Measurements from ENCODE around the gene TENM4. TPM values are rescaled to one million over a fixed set of nuclear protein-coding genes. Genes with fewer than 3 reads are reported as not detected.

Gene TENM4
- total and polyA plus RNA-seq, 2 of the 13 experiments (the other 11 are each of a cell fraction or from before 2014, with no cell fraction given): not detected

DNA sequence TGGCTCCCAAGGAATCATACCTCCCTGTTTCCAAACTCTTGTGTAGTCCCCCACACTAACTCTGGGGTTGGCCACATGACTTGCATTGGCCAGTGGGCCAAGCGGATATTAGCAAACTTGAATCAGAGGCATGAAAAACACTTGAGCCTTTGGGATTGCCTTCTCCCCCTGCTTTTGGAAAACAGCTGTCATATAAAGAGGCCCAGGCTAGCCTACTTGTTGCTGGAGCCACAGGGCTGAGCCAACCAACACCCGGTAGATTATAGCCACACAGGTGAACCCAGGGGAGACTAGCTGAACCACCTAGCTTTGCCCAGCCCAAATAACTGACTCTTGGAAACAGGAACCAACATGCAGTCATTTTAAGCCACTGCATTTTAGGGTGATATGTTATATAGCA lies 354.8 kb downstream of the TENM4 start:
- Histone ChIP-seq H3K36me3 (replicated peaks in 1 of 2; ENCODE audit: control insufficient read depth in 1 of 2, insufficient read depth in 2 of 2, low read length in 2 of 2) (no peaks in the 10 kb centered on the region), H3K4me2 (ENCODE audit: low read depth, low read length) (no peak overlapping the region), H3K79me2 (ENCODE audit: insufficient read depth, low read length) (no peaks in the 10 kb centered on the region), H3K9me3 (ENCODE audit: low read length) (no peaks in the 10 kb centered on the region), H3K4me1 (ENCODE audit: insufficient read depth, low read length) (peaks cover 27% of the 10 kb centered on the region), H3K27me3 (ENCODE audit: control insufficient read depth in 1 of 2, insufficient read depth in 2 of 2, low read length in 2 of 2) (no peaks in the 10 kb centered on the region; a peak in 1 of 5 replicates), H4K20me1 (ENCODE audit: insufficient read depth, low read length) (no peaks in the 10 kb centered on the region), H3K4me3 (replicated peaks in 1 of 3; ENCODE audit: insufficient read depth in 1 of 3, low read depth in 2 of 3, low read length in 3 of 3) (no peak overlapping the region), H3K27ac (ENCODE audit: extremely low read length, insufficient read depth, low read length) (no peak overlapping the region), H3K9ac (ENCODE audit: insufficient read depth, low read depth, low read length) (no peak overlapping the region), H2AFZ (ENCODE audit: low read length) (no peak overlapping the region)
- no peak for DNase-seq (ENCODE audit: low spot score)
- BruUV-seq (replicated peaks): no TSS peak
- ChIA-PET POLR2A (no interaction called here), CTCF (ENCODE audit: low intra/inter-chr PET ratio, low total read pairs) (no interaction called here)
- TF ChIP-seq ZMAT3 (CRISPR knock-in tag; conservative IDR thresholded peaks at IDR 0.05): no peak
- TF ChIP-seq, protein P1, sequence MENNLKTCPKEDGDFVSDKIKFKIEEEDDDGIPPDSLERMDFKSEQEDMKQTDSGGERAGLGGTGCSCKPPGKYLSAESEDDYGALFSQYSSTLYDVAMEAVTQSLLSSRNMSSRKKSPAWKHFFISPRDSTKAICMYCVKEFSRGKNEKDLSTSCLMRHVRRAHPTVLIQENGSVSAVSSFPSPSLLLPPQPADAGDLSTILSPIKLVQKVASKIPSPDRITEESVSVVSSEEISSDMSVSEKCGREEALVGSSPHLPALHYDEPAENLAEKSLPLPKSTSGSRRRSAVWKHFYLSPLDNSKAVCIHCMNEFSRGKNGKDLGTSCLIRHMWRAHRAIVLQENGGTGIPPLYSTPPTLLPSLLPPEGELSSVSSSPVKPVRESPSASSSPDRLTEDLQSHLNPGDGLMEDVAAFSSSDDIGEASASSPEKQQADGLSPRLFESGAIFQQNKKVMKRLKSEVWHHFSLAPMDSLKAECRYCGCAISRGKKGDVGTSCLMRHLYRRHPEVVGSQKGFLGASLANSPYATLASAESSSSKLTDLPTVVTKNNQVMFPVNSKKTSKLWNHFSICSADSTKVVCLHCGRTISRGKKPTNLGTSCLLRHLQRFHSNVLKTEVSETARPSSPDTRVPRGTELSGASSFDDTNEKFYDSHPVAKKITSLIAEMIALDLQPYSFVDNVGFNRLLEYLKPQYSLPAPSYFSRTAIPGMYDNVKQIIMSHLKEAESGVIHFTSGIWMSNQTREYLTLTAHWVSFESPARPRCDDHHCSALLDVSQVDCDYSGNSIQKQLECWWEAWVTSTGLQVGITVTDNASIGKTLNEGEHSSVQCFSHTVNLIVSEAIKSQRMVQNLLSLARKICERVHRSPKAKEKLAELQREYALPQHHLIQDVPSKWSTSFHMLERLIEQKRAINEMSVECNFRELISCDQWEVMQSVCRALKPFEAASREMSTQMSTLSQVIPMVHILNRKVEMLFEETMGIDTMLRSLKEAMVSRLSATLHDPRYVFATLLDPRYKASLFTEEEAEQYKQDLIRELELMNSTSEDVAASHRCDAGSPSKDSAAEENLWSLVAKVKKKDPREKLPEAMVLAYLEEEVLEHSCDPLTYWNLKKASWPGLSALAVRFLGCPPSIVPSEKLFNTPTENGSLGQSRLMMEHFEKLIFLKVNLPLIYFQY (CRISPR knock-in tag; IDR thresholded peaks at IDR 0.05; ENCODE audit: borderline replicate concordance): no peak
- no peak for TF ChIP-seq ZC3H13 (CRISPR knock-in tag; IDR thresholded peaks at IDR 0.05)
- no peak for TF ChIP-seq PRDM10 (CRISPR knock-in tag; IDR thresholded peaks at IDR 0.05; ENCODE audit: low read depth)
- TF ChIP-seq ZUFSP (CRISPR knock-in tag; IDR thresholded peaks at IDR 0.05; ENCODE audit: borderline replicate concordance): no peak
- TF ChIP-seq HOXA5 (CRISPR knock-in tag; IDR thresholded peaks at IDR 0.05): no peak
- no peak for TF ChIP-seq HOXA7 (CRISPR knock-in tag; IDR thresholded peaks at IDR 0.05)
- no peak for TF ChIP-seq CCAR2 (optimal IDR thresholded peaks at IDR 0.05; ENCODE audit: low read depth, low read length)
- no peak for TF ChIP-seq ZNF878 (CRISPR knock-in tag; IDR thresholded peaks at IDR 0.05)
- TF ChIP-seq MIXL1 (CRISPR knock-in tag; IDR thresholded peaks at IDR 0.05): no peak
- no peak for TF ChIP-seq ZNF34 (CRISPR knock-in tag; IDR thresholded peaks at IDR 0.05; ENCODE audit: borderline replicate concordance)
- TF ChIP-seq ZNF292 (CRISPR knock-in tag; IDR thresholded peaks at IDR 0.05; ENCODE audit: borderline replicate concordance, low read depth): no peak
- TF ChIP-seq, protein P2, sequence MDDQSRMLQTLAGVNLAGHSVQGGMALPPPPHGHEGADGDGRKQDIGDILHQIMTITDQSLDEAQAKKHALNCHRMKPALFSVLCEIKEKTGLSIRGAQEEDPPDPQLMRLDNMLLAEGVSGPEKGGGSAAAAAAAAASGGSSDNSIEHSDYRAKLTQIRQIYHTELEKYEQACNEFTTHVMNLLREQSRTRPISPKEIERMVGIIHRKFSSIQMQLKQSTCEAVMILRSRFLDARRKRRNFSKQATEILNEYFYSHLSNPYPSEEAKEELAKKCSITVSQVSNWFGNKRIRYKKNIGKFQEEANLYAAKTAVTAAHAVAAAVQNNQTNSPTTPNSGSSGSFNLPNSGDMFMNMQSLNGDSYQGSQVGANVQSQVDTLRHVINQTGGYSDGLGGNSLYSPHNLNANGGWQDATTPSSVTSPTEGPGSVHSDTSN (CRISPR knock-in tag; IDR thresholded peaks at IDR 0.05; ENCODE audit: borderline replicate concordance): no peak
- no peak for ATAC-seq
- no peak for FAIRE-seq
- intact Hi-C loops (cut with micrococcal nuclease; ENCODE audit: unreplicated experiment) (no loop called here), in situ Hi-C loops (cut with HindIII; ENCODE audit: extremely low pct_ligation_motif_present, low pct_unique_long_range_greater_than_20kb) (no loop called here)
- 90% methylated on average over 2 of the region's 2 CpGs for WGBS (ENCODE audit: low lambda C conversion rate)

Measured in HepG2 (cell line).